ENCODE results near the gene SEBOX.

The SEBOX gene

DNA sequence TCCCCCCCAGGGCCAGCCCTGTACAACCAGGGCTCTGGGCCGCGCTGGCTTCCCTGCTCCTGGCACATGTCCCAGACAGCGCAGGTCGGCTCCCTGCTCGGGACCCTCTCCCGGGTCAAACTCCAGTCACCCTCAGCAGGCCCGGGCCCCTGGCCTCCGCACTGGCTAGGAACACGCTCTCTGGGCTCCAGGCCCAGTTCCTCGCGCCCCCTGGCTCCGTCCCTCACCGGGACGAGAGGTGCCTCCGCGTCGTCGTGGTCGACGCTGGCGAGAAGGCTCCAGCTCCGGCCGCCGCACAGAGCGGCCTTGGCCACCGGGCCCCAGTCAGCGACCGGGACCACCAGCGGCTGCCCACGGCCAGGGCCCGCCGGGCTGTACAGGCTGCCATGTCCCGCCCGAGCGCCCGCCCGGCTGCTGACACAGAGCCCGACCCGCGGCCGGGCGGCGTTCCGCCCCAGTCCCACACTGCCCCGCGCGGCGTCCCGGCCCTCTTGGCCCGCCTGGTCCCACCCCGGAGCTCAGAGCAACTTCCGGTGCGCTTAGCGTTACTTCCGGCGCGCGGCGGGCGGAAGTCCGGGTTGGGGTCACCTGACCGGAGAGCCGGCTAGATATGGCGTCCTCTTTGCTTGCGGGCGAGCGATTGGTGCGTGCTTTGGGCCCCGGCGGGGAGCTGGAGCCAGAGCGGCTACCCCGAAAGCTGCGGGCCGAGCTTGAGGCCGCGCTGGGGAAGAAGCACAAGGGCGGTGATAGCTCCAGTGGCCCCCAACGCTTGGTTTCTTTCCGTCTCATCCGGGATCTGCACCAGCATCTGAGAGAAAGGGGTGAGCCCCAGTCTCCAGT is 7.7 kb downstream of the SEBOX start, which contains the start of gene POLDIP2:
POLDIP2 (minus strand) TSS at position 467 of the 840 bp plus-strand sequence; CDS start at position 388, 79 bp downstream.
- no peaks in the 10 kb centered on the region for H3K4me1 ChIP-seq (ENCODE audit: insufficient read depth, insufficient read length)
- TF ChIP-seq YY1 (IDR thresholded peaks at IDR 0.05; ENCODE audit: insufficient read depth, insufficient read length) (peak; percentile 75), SUZ12 (IDR thresholded peaks at IDR 0.05; ENCODE audit: extremely low read depth, insufficient read depth, insufficient read length) (no peak)
- peak within 1 kb of the TSS; percentile 93 for H3K4me3 ChIP-seq (ENCODE audit: insufficient read length, low read depth)
- peaks cover 68% of the 10 kb centered on the region for H3K36me3 ChIP-seq (ENCODE audit: insufficient read depth, insufficient read length, low read length)
- H3K9ac ChIP-seq (ENCODE audit: insufficient read length, low read depth), result peak within 1 kb of the TSS; percentile 99
- DNase-seq (ENCODE audit: low read depth, low spot score), result peak; percentile 82
- H3K27me3 ChIP-seq (ENCODE audit: insufficient read depth, insufficient read length), result no peaks in the 10 kb centered on the region
- H3K9me3 ChIP-seq (ENCODE audit: insufficient read depth, low read length), result no peaks in the 10 kb centered on the region

DNA sequence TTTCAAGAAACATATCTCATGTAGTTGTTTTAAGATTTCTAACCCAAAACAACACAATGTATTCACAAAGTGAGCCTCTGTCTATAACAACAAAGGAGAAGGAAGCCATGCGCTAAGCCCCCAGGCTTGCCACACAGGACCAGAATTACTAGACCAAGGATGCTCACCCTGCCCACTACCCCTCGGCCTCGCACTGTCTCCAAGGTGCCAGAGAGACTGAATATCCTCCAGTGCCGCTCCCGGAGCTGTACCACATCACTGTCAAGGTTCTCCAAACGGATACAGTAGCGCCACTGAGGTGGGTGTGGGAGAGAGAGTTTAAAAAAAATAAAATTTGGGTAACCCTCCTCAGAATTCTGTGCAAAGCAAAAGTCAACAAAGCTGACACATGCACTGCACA is 14.7 kb downstream of the SEBOX start:
- peaks cover 92% of the 10 kb centered on the region for H3K36me3 ChIP-seq (ENCODE audit: insufficient read depth, insufficient read length, low read length)

DNA sequence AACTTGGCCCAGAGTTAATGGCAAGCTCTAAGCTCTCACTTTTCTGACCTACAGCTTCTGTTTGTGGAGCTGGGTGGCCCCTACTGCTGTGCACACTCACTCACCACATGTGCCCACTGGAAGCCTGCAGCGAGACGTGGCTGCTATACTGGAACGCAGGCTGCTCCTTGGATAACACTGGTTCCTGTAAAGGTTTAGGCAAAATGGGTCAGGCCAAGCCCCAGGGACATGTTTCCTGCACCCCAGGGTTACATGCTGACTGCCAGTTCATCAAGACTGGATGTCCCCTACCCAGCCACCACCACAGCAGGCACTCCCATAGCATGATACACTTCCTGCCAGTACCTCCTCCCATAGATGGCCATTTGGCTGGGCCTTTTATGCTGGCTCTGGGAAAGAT is 16.0 kb downstream of the SEBOX start:
- Histone ChIP-seq H3K9ac (ENCODE audit: insufficient read length, low read depth) (no peak overlapping the region), H3K27me3 (ENCODE audit: insufficient read depth, insufficient read length) (no peaks in the 10 kb centered on the region), H3K9me3 (ENCODE audit: insufficient read depth, low read length) (no peaks in the 10 kb centered on the region), H3K4me3 (ENCODE audit: insufficient read length, low read depth) (no peak overlapping the region), H3K36me3 (ENCODE audit: insufficient read depth, insufficient read length, low read length) (peaks cover 94% of the 10 kb centered on the region), H3K4me1 (ENCODE audit: insufficient read depth, insufficient read length) (peaks cover 6% of the 10 kb centered on the region)
- DNase-seq (ENCODE audit: low read depth, low spot score), result no peak
- TF ChIP-seq ZNF274 (IDR thresholded peaks at IDR 0.05; ENCODE audit: low read depth, low read length) (no peak), SUZ12 (IDR thresholded peaks at IDR 0.05; ENCODE audit: extremely low read depth, insufficient read depth, insufficient read length) (no peak), YY1 (IDR thresholded peaks at IDR 0.05; ENCODE audit: insufficient read depth, insufficient read length) (no peak)

More for the DNA sequence above, 14.7 kb downstream of the SEBOX start:
- DNase-seq (ENCODE audit: low read depth, low spot score), result no peak
- peaks cover 6% of the 10 kb centered on the region for H3K4me1 ChIP-seq (ENCODE audit: insufficient read depth, insufficient read length)
- H3K9ac ChIP-seq (ENCODE audit: insufficient read length, low read depth), result no peak overlapping the region
- no peaks in the 10 kb centered on the region for H3K27me3 ChIP-seq (ENCODE audit: insufficient read depth, insufficient read length)
- no peak overlapping the region for H3K4me3 ChIP-seq (ENCODE audit: insufficient read length, low read depth)
- TF ChIP-seq YY1 (IDR thresholded peaks at IDR 0.05; ENCODE audit: insufficient read depth, insufficient read length) (no peak), ZNF274 (IDR thresholded peaks at IDR 0.05; ENCODE audit: low read depth, low read length) (no peak), SUZ12 (IDR thresholded peaks at IDR 0.05; ENCODE audit: extremely low read depth, insufficient read depth, insufficient read length) (no peak)
- no peaks in the 10 kb centered on the region for H3K9me3 ChIP-seq (ENCODE audit: insufficient read depth, low read length)

DNA sequence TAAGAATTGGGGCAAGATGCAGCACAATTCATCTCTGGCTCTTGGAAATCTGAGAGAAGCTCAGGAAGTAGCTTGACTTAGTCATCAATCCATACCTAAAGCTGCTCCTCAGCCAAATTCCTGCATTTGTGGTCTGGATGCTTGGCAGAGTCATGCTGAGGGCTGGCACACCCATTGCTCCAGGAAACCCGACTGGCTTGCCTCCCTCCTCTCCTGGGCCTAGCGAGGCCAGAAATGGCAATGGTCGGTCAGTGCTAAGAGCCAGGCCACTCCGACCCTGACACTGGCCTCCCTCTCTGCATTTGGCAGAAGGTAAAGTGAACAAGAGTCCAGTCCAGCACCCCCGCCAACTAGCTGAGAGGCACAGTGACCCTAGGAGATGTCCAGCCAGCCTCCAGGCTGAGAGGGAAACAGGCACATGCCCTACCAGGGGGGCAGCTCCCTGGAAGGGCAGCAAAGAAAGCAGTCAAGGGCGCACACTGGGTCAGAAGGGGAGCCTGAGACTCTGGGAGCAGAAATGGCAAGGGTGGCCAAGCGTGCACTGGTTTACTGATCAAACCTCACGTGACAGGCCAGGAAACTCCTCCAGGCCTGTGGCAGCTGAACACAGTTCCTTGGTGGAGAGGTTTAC is 17.6 kb downstream of the SEBOX start:
- Histone ChIP-seq H3K27me3 (ENCODE audit: insufficient read depth, insufficient read length) (no peaks in the 10 kb centered on the region), H3K36me3 (ENCODE audit: insufficient read depth, insufficient read length, low read length) (peaks cover 96% of the 10 kb centered on the region), H3K4me3 (ENCODE audit: insufficient read length, low read depth) (no peak overlapping the region), H3K9ac (ENCODE audit: insufficient read length, low read depth) (no peak overlapping the region), H3K4me1 (ENCODE audit: insufficient read depth, insufficient read length) (peaks cover 6% of the 10 kb centered on the region), H3K9me3 (ENCODE audit: insufficient read depth, low read length) (no peaks in the 10 kb centered on the region)
- no peak for DNase-seq (ENCODE audit: low read depth, low spot score)
- TF ChIP-seq ZNF274 (IDR thresholded peaks at IDR 0.05; ENCODE audit: low read depth, low read length) (no peak), YY1 (IDR thresholded peaks at IDR 0.05; ENCODE audit: insufficient read depth, insufficient read length) (no peak), SUZ12 (IDR thresholded peaks at IDR 0.05; ENCODE audit: extremely low read depth, insufficient read depth, insufficient read length) (no peak)

DNA sequence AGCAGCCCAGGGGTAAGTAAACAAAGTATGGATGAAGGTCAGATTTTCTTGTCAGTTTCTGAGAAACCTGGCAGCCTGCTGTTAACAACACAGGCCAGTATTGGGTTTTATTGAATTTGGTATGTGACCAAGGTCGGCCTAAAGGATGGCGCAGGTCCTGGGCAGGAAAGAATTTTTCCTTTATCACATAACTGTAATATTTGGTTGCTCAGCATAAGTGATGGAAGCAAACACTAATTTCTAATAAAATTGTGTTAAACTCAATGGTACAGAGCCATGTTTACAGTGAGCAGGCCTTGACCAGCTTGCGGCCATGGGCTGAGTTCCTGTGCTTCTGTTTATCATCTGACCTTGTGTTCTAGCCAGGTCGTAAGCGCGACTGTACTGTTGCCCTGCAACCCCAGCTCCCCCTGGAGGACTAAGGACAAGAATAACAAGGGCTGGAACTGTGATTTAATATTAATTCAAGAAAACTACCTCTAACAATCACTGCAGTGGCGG is 18.2 kb downstream of the SEBOX start:
- Histone ChIP-seq H3K4me3 (ENCODE audit: insufficient read length, low read depth) (no peak overlapping the region), H3K36me3 (ENCODE audit: insufficient read depth, insufficient read length, low read length) (peaks cover 99% of the 10 kb centered on the region), H3K27me3 (ENCODE audit: insufficient read depth, insufficient read length) (no peaks in the 10 kb centered on the region), H3K4me1 (ENCODE audit: insufficient read depth, insufficient read length) (peaks cover 6% of the 10 kb centered on the region), H3K9me3 (ENCODE audit: insufficient read depth, low read length) (no peaks in the 10 kb centered on the region), H3K9ac (ENCODE audit: insufficient read length, low read depth) (no peak overlapping the region)
- TF ChIP-seq SUZ12 (IDR thresholded peaks at IDR 0.05; ENCODE audit: extremely low read depth, insufficient read depth, insufficient read length) (no peak), YY1 (IDR thresholded peaks at IDR 0.05; ENCODE audit: insufficient read depth, insufficient read length) (no peak), ZNF274 (IDR thresholded peaks at IDR 0.05; ENCODE audit: low read depth, low read length) (no peak)
- no peak for DNase-seq (ENCODE audit: low read depth, low spot score)

DNA sequence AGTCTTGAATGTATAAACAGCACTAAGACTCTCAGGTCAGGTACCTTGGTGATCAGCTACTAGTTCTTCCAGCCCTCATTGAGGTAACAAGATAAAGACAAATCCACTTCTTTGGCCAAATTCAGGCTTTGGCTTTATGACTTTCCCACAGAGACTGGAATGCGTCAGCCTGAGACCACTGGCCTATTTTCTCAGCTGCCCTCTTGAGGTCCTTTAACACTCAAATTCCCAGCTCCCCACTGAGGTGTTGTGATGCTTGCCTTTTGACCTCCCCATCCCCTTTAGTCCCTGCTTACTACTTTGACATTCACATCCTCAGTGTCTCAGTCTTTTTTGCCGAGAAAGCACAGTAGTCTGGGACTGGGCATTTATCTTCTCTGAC is 18.8 kb downstream of the SEBOX start:
- Histone ChIP-seq H3K9ac (ENCODE audit: insufficient read length, low read depth) (peak overlapping the region; percentile 2), H3K9me3 (ENCODE audit: insufficient read depth, low read length) (no peaks in the 10 kb centered on the region), H3K27me3 (ENCODE audit: insufficient read depth, insufficient read length) (no peaks in the 10 kb centered on the region), H3K4me1 (ENCODE audit: insufficient read depth, insufficient read length) (peaks cover 6% of the 10 kb centered on the region), H3K36me3 (ENCODE audit: insufficient read depth, insufficient read length, low read length) (peaks cover 99% of the 10 kb centered on the region), H3K4me3 (ENCODE audit: insufficient read length, low read depth) (no peak overlapping the region)
- DNase-seq (ENCODE audit: low read depth, low spot score), result peak; percentile 42
- no peak for TF ChIP-seq YY1 (IDR thresholded peaks at IDR 0.05; ENCODE audit: insufficient read depth, insufficient read length)
- no peak for TF ChIP-seq ZNF274 (IDR thresholded peaks at IDR 0.05; ENCODE audit: low read depth, low read length)
- no peak for TF ChIP-seq SUZ12 (IDR thresholded peaks at IDR 0.05; ENCODE audit: extremely low read depth, insufficient read depth, insufficient read length)

Measured in NT2/D1 (cell line).